Right atrium auricular region (tissue), 2 donors: ENCODE measurements around the gene DRGX. TPM values are rescaled to one million over a fixed set of nuclear protein-coding genes. Genes with fewer than 3 reads are reported as not detected.

Experiments used
- DNase-seq: peaks from one replicate; pipeline ENCODE4 v3.0.0-alpha.2; 2019; ENCODE audit warnings: low spot score
- H3K27ac ChIP-seq, 2 donors: fragments of 200-600 bp; sonication (generic); 1 replicate in 1 of 2; 2 replicates in 1 of 2; pipeline ENCODE4 v1.5.1; 2016 to 2019
- H3K27me3 ChIP-seq, 2 donors: fragments of 200-600 bp; sonication (generic); one replicate each; pipeline versions ENCODE4 v1.5.1 to v1.6.0; 2017 to 2019
- H3K36me3 ChIP-seq: fragments of 200-600 bp; sonication (generic); one replicate; pipeline ENCODE4 v1.5.1; 2016
- H3K4me1 ChIP-seq, 2 donors: fragments of 200-600 bp; sonication (generic); one replicate each; pipeline versions ENCODE4 v1.5.1 to v1.6.0; 2017 to 2019
- H3K4me3 ChIP-seq, 2 donors: fragments of 200-600 bp; sonication (generic); 1 replicate in 1 of 2; 2 replicates in 1 of 2; pipeline ENCODE4 v1.5.1; 2017 to 2019; ENCODE audit warnings: mild to moderate bottlenecking in 1 of 2, moderate library complexity in 1 of 2
- H3K9me3 ChIP-seq, 2 donors: fragments of 200-600 bp; sonication (generic); one replicate each; pipeline ENCODE4 v1.5.1; 2019
- total RNA-seq, 2 donors: library from RNA; depleted of rRNA; stranded (reverse); fragments of >200 nt; gene quantifications; one replicate each; pipeline ENCODE4 v1.1.0, GENCODE V29; 2016
- TF ChIP-seq, protein P1 (sequence below), 2 donors: fragments of 200-600 bp; sonication (generic); IDR thresholded peaks; one replicate each; pipeline ENCODE4 v1.5.1; 2019; ENCODE audit warnings: antibody characterized with exemption in 2 of 2

Gene DRGX
- total RNA-seq, 2 donors from 2014 or later = not detected

DNA sequence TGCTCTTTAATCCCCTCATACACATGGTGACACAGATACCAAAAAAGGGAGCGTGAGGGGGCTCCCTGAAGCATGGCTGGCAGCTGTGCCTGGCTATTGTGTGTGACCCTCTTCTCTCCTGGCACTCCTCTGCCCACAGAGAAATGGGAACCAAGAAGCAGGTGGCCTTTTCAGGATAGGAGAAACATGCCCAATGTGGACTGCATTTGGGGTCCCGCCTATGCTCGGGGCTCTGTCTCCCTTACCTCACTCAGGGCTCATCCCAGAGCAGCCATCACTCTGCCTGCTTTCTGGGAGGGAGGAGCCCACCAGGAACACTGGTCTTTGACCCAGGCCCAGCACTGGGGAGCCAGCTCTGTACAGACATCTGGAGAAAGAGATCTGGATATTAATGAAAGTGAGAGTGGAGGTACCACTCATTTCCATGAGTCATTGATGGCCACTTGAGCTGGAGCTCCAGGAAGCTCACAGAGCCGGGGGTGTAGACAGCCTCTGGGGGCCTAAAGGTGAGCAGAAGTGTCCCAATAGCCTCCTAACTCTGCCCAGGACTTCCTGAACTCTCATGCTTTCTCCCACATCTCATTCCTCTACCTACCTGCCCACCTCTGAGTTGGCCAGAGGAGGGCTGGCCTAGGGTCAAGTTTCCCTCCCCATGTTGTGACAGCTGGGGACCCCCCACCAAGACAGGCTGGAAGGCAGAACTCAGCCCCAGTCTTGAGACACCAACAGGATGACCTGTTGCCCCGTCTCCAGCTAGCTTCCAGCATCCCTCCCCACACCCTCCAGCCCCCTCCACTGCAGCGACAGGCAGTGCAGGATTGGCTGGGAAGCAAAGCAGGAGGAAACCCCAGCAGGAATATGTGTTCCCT, 42.6 kb downstream of the DRGX start:
- Histone ChIP-seq H3K36me3 (no peaks in the 10 kb centered on the region), H3K4me3 (no peak overlapping the region), H3K4me1 (no peaks in the 10 kb centered on the region), H3K27me3 (no peaks in the 10 kb centered on the region), H3K27ac (no peak overlapping the region), H3K9me3 (peaks cover 0 to 19% of the 10 kb centered on the region in 2 donors)
- TF ChIP-seq, protein P1, sequence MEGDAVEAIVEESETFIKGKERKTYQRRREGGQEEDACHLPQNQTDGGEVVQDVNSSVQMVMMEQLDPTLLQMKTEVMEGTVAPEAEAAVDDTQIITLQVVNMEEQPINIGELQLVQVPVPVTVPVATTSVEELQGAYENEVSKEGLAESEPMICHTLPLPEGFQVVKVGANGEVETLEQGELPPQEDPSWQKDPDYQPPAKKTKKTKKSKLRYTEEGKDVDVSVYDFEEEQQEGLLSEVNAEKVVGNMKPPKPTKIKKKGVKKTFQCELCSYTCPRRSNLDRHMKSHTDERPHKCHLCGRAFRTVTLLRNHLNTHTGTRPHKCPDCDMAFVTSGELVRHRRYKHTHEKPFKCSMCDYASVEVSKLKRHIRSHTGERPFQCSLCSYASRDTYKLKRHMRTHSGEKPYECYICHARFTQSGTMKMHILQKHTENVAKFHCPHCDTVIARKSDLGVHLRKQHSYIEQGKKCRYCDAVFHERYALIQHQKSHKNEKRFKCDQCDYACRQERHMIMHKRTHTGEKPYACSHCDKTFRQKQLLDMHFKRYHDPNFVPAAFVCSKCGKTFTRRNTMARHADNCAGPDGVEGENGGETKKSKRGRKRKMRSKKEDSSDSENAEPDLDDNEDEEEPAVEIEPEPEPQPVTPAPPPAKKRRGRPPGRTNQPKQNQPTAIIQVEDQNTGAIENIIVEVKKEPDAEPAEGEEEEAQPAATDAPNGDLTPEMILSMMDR (IDR thresholded peaks at IDR 0.05) = no peak
- DNase-seq = peak; percentile 55

DNA sequence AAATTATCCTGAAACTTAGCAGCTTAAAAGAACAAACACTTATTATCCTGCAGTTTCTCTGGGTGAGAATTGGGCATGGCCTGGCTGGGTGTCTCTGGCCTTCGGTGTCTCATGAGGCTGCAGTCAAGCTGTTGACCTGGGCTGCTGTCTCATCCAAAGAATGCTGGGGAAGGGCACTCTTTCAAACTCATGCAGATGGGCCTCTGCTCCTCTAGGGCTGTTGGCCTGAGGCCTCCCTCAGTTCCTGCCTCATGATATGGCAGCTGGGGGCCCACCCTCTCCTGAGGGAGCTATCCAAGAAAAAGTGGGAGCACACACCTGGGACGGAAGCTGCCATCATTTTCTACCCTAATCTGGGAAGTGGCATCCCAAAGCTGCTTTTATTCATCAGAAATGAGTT, 43.6 kb downstream of the DRGX start:
- Histone ChIP-seq H3K9me3 (peaks cover 0 to 12% of the 10 kb centered on the region in 2 donors), H3K4me3 (no peak overlapping the region), H3K27ac (no peak overlapping the region), H3K36me3 (no peaks in the 10 kb centered on the region), H3K27me3 (no peaks in the 10 kb centered on the region), H3K4me1 (no peaks in the 10 kb centered on the region)
- TF ChIP-seq, protein P1 (IDR thresholded peaks at IDR 0.05) = no peak
- peak; percentile 51 for DNase-seq

DNA sequence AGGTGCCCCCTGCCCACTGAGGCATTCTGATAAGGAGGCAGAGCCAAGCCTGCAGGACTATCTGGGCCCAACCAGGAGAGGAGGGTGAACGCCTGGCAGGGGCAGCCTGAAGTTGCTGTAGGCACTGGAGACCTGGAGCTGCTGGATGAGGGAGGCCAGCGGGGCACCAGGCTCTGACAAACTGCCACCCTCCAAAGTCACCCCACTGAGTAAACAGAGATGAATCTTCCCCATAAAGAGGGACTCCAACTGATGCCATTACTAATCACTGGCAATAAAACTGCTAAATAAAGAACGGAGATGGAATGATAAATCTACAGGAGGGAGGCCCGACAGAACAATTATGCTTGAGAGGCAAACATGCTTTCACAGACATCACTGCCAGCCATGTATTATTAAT, 44.2 kb downstream of the DRGX start:
- Histone ChIP-seq H3K4me3 (no peak overlapping the region), H3K27ac (no peak overlapping the region), H3K27me3 (no peaks in the 10 kb centered on the region), H3K4me1 (no peaks in the 10 kb centered on the region), H3K9me3 (peaks cover 0 to 12% of the 10 kb centered on the region in 2 donors), H3K36me3 (no peaks in the 10 kb centered on the region)
- no peak for DNase-seq
- TF ChIP-seq, protein P1 (IDR thresholded peaks at IDR 0.05) = no peak

DNA sequence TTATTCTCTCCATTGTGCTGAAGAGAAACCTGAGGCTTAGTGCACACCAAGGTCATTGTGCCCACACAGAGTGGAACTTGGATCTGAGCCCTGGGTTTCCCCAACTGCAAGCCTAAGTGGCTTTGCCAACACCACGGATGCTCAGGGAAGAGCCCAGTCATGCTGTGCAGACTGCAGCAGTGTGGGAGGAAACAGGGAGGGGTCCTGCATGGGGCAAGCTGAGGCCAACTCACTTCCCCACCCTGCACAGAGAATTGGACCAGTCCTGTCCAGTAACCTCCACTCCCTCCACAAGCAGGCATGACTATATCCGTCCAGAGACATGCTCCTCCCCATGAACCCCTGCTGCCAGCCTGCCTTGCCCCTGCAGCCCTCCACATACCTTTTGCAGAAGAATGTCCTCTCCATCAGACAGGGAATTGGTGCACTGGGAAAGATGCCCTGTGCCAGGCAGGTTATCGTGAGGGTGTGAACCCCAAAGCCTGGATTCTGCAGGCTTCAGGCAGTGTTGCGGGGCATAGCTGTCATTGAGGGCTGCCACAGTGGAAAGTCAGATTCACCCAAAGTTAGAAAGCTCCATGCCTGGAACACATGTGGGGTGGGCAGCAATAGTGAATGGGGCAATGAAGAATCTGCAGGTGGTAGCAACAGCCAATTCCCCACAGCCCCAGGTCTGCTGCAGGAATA, 44.9 kb downstream of the DRGX start:
- peaks cover 0 to 12% of the 10 kb centered on the region in 2 donors for H3K9me3 ChIP-seq
- H3K4me3 ChIP-seq = no peak overlapping the region
- no peaks in the 10 kb centered on the region for H3K27me3 ChIP-seq
- DNase-seq = no peak
- H3K27ac ChIP-seq = no peak overlapping the region
- no peaks in the 10 kb centered on the region for H3K4me1 ChIP-seq
- H3K36me3 ChIP-seq = no peaks in the 10 kb centered on the region
- TF ChIP-seq, protein P1 (IDR thresholded peaks at IDR 0.05) = no peak

DNA sequence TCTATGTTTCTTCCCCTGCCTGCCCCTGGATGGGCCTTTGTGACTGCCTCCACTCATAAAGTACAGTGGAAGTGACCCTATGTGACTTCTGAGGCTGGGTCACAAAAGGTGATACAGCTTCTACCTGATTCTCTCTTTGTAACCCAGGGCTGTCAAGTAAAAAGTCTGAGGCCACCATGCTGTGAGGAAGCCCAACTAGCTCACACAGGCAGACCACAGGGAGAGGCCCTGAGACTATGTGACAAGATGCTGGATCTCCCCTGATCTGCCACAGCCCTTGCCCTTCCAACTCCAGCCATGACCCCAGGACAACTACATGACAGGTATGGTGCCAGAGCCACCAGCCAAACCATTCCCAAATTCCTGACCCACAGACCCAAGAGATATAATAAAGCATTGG, 45.8 kb downstream of the DRGX start:
- Histone ChIP-seq H3K4me1 (no peaks in the 10 kb centered on the region), H3K27me3 (no peaks in the 10 kb centered on the region), H3K4me3 (no peak overlapping the region), H3K36me3 (no peaks in the 10 kb centered on the region), H3K9me3 (peaks cover 0 to 12% of the 10 kb centered on the region in 2 donors), H3K27ac (no peak overlapping the region)
- TF ChIP-seq, protein P1 (IDR thresholded peaks at IDR 0.05) = no peak
- no peak for DNase-seq
